Measurements from ENCODE around the gene LZTR1. TPM values are rescaled to one million over a fixed set of nuclear protein-coding genes. Genes with fewer than 3 reads are reported as not detected.

The LZTR1 gene
- total RNA-seq, 1 experiment from 2014 or later: 40.2 TPM

- ChIA-PET POLR2A (no interaction called here), CTCF (no interaction called here)
- in situ Hi-C loops (cut with HindIII; ENCODE audit: low pct_unique_long_range_greater_than_20kb, low sequenced_read_pairs): no loop called here
These were observed 33.6 kb upstream of the LZTR1 start for GRCh38 chr22:20948450-20948849.

DNA sequence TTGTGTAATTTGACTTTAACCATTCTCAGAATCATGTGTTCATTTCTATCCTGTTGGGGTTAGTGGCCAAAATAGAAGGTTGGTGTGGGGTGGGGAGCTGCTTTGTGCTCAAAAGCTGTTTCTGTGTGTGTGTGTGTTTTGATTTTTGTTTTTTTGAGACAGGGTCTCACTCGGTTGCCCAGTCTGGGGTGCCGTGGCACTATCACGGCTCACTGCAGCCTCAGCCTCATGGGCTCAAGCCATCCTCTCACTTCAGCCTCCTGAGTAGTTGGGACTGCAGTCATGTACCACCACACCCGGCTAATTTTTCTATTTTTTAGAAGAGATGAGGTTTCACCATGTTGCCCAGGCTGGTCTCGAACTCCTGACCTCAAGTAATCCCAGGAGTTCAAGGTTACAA, 33.1 kb upstream of the LZTR1 start:
- no peak overlapping the region for H3K4me3 ChIP-seq (ENCODE audit: low read depth in 2 of 2, low read length in 2 of 2)
- H3K9me3 ChIP-seq (ENCODE audit: control insufficient read depth, insufficient read depth, low read depth, low read length): no peaks in the 10 kb centered on the region
- ATAC-seq (no peak), DNase-seq (ENCODE audit: low read depth, low spot score) (no peak)
- no peaks in the 10 kb centered on the region for H3K27me3 ChIP-seq (ENCODE audit: control insufficient read depth, insufficient read depth, low read length)
- H3K27ac ChIP-seq (ENCODE audit: low read length): no peak overlapping the region
- intact Hi-C loops (cut with micrococcal nuclease; ENCODE audit: unreplicated experiment): loop anchor here (10.0 kb wide), 1 partner anchor 64 kb away; no protein-coding TSS in a partner anchor
- BruUV-seq (replicated peaks): no TSS peak
- CTCF ChIA-PET: no interaction called here
- no peaks in the 10 kb centered on the region; the same call in 1 of the 2 replicates for H3K36me3 ChIP-seq (ENCODE audit: control insufficient read depth, insufficient read depth, low read length)
- H3K4me1 ChIP-seq (ENCODE audit: control insufficient read depth, insufficient read depth, low read length): peaks cover 41% of the 10 kb centered on the region
- POLR2A ChIA-PET: no interaction called here
- TF ChIP-seq TCF7L2 (IDR thresholded peaks at IDR 0.05; ENCODE audit: low read depth, low read length) (no peak), CTCF (IDR thresholded peaks at IDR 0.05) (no peak), REST (IDR thresholded peaks at IDR 0.05; ENCODE audit: insufficient read depth in 1 of 2, low read depth in 2 of 2, low read length in 1 of 2) (no peak), POLR2AphosphoS5 (IDR thresholded peaks at IDR 0.05; ENCODE audit: low read depth, low read length) (no peak), SIN3A (IDR thresholded peaks at IDR 0.05; ENCODE audit: borderline replicate concordance, insufficient read depth, low read depth, low read length) (no peak)
- in situ Hi-C loops (cut with HindIII; ENCODE audit: low pct_unique_long_range_greater_than_20kb, low sequenced_read_pairs): no loop called here

More at GRCh38 chr22:20948450-20948849, 33.6 kb upstream of the LZTR1 start:
- BruUV-seq (replicated peaks): no TSS peak
- DNase-seq (ENCODE audit: low read depth, low spot score): no peak
- intact Hi-C loops (cut with micrococcal nuclease; ENCODE audit: unreplicated experiment): loop anchor here (10.0 kb wide), 1 partner anchor 64 kb away; no protein-coding TSS in a partner anchor
- no peak for ATAC-seq
- peaks cover 37% of the 10 kb centered on the region for H3K4me1 ChIP-seq (ENCODE audit: control insufficient read depth, insufficient read depth, low read length)
- H3K27ac ChIP-seq (ENCODE audit: low read length): no peak overlapping the region
- TF ChIP-seq CTCF (IDR thresholded peaks at IDR 0.05) (no peak), TCF7L2 (IDR thresholded peaks at IDR 0.05; ENCODE audit: low read depth, low read length) (no peak)
- no peaks in the 10 kb centered on the region for H3K9me3 ChIP-seq (ENCODE audit: control insufficient read depth, insufficient read depth, low read depth, low read length)
- no peaks in the 10 kb centered on the region for H3K27me3 ChIP-seq (ENCODE audit: control insufficient read depth, insufficient read depth, low read length)
- no peaks in the 10 kb centered on the region; the same call in 1 of the 2 replicates for H3K36me3 ChIP-seq (ENCODE audit: control insufficient read depth, insufficient read depth, low read length)
- no peak overlapping the region for H3K4me3 ChIP-seq (ENCODE audit: low read depth in 2 of 2, low read length in 2 of 2)

Measured in Panc1 (cell line).